ENCODE results near the gene GDPD5.

Gene GDPD5

GRCh38 chr11:75510004-75510722, 15.6 kb downstream of the GDPD5 start:
- DNase-seq, result no peak

GRCh38 chr11:75509020-75509720, 16.6 kb downstream of the GDPD5 start:
- DNase-seq, result no peak

GRCh38 chr11:75508051-75508561, 17.6 kb downstream of the GDPD5 start:
- DNase-seq, result no peak

- no peak for DNase-seq
Observed at GRCh38 chr11:75507571-75507970, 18.2 kb downstream of the GDPD5 start.

- DNase-seq, result no peak
Observed at GRCh38 chr11:75506827-75507226, 18.9 kb downstream of the GDPD5 start.

- DNase-seq, result no peak
Observed at GRCh38 chr11:75505916-75506692, 19.6 kb downstream of the GDPD5 start.

GRCh38 chr11:75504501-75504900, 21.2 kb downstream of the GDPD5 start:
- no peak for DNase-seq

GRCh38 chr11:75503531-75504099, 22.1 kb downstream of the GDPD5 start:
- no peak for DNase-seq

- no peak for DNase-seq
Observed at GRCh38 chr11:75502138-75502537, 23.6 kb downstream of the GDPD5 start.

- peak; percentile 21 for DNase-seq
Observed at GRCh38 chr11:75500742-75501141, 25.0 kb downstream of the GDPD5 start.

- no peak for DNase-seq
Observed at GRCh38 chr11:75499423-75500190, 26.1 kb downstream of the GDPD5 start.

- DNase-seq, result no peak
Observed at GRCh38 chr11:75498556-75499255, 27.0 kb downstream of the GDPD5 start.

GRCh38 chr11:75497788-75498409, 27.8 kb downstream of the GDPD5 start:
- no peak for DNase-seq

- DNase-seq, result no peak
Observed at GRCh38 chr11:75496305-75496752, 29.4 kb downstream of the GDPD5 start.

GRCh38 chr11:75495749-75496304, 29.9 kb downstream of the GDPD5 start:
- DNase-seq, result no peak

GRCh38 chr11:75493626-75494025, 32.1 kb downstream of the GDPD5 start:
- no peak for DNase-seq

- no peak for DNase-seq
Observed at GRCh38 chr11:75492181-75492820, 33.4 kb downstream of the GDPD5 start.

- no peak for DNase-seq
Observed at GRCh38 chr11:75491465-75491864, 34.3 kb downstream of the GDPD5 start.

- no peak for DNase-seq
Observed at GRCh38 chr11:75490221-75491181, 35.2 kb downstream of the GDPD5 start.

All from DMS79 treated with DMSO at 0.1 percent for 48 hours (cell line).